Stimulated activated CD4-positive, alpha-beta T cell treated with anti-CD3 and anti-CD28 coated beads, Interleukin-4, amount 100 ng/mL, for 48 hours (primary cell): ENCODE measurements around the gene MYH9.
A peak's percentile ranks its signal among the peaks of the same experiment; 100 is the strongest.

ENCODE experiments used
- DNase-seq, 2 donors: peaks; one replicate each; pipeline ENCODE4 v3.0.0-alpha.2; 2020; ENCODE audit warnings: low read depth in 2 of 2

MYH9 gene

DNA sequence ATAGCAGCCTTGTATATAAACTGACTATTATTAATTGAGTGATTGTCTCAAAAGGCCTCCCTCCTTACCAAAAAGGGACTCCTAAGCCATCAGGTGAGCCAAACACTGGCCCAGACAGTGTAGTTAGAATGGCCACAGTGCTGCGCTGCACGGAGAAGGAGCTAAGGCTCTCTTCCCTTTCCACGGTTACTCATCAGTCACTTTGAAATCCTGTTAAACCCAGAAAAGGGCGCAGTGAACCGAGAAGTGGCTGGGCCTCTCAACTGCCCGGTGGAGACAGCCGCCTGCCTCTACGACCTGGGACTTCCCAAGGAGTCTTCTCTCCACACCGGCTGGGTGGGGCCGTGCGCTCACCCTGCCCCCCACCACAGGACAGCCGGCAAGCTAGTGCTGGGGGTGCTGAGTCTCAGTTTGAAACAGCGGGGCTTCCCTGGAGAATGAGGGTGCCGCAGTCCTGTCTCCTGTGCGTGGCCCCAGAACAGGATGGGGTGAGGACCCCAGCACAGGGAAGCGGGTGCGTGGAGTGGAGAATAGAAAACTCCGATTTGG, 1.3 kb downstream of the MYH9 start:
- peak in 1 of 2 donors; percentile 55 for DNase-seq

DNA sequence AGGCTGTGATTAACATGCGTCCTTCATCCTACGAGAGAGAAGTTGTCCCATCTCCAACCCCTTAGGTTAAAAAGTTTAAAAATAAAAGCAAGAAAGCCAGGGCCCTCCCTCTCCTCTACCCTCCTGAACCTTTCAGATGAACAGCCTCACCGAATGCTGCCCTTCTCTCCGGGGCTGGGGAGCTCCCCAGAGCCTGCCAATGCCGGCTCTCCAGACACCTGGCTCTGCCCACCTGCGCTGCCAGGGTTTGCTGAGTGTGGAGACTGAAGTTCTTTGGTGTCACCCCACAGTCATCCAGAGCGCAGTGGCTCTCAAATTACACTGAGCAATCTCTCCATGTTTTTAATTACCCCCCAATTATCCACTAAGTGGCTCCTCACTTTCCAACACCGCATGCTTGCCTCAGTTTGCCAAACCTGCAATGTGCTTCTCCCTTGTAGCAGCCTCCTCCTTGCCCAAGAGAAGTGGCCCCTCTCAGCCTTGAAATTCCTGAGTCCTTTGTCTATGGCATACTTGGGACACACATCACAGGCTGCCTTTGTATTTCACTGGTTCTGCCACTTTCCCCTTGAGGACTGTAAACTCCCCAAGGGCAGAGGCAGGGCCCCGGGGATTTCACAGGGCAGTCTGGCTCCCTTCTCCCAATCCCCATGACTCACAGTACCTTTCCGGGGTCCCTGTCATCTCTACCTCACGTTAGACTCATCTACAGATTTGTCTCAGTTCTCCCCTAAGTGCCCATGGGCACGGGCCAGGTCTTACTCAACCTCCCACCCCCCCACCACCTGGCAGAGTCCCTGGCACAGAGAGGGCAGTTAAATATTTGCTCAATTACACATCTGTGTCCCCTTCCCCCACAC, 2.0 kb downstream of the MYH9 start:
- DNase-seq, result peak; percentile 47 to 70

DNA sequence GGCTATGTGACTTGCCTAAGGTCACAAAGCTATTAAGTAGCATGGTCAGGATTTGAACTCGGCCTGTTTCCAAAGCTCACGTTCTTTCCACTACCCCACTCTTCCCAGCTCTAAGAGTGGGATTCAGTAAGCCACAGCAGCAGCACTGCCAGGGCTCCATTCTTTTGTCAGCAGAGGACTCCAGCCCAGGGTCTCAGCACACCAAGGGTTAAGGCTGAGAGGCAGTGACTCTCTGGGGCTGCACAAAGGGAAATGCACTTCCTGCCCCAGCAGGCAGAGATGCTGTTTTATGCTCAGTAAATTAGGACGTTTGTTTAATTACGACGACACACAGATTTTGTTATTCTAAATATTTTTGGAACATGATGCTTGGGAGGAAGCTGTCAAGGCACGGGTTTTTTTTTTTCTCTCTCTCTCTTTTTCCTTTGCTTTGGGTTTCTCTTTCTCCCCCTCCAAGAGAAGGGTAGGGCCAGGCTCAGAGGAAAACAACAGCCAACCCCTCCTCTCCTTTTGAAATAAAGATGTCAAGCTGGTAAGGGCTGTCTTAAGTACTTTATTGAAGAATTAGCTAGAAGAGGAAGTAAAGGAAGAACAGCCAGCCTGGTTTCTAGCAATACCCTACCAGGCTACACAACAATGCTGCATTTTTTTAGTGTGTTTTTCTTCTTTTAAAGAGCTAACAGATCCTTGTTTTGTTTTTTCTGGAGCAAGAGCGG, 2.8 kb downstream of the MYH9 start:
- no peak for DNase-seq

DNA sequence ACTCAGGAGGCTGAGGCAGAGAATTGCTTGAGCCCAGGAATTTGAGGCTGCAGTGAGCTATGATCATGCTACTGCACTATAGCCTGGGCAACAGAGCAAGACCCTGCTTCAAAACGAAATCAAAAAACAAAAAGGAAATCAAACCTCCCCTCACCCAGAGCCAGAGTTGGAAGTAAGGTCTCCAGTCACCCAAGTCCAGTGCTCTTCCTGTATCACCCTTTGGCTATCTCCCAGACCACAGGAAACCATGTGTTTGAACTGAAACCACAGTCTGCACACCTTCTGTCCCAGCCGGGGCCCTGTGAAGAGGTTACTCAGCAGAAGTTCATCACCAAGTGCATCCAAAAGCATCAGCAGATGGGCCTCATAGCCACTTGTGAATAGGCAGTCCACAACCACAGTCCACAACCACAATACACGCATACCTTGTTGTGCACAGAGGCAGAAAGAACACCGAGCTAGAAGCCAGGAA, 4.6 kb downstream of the MYH9 start:
- peak in 1 of 2 donors; percentile 50 for DNase-seq

DNA sequence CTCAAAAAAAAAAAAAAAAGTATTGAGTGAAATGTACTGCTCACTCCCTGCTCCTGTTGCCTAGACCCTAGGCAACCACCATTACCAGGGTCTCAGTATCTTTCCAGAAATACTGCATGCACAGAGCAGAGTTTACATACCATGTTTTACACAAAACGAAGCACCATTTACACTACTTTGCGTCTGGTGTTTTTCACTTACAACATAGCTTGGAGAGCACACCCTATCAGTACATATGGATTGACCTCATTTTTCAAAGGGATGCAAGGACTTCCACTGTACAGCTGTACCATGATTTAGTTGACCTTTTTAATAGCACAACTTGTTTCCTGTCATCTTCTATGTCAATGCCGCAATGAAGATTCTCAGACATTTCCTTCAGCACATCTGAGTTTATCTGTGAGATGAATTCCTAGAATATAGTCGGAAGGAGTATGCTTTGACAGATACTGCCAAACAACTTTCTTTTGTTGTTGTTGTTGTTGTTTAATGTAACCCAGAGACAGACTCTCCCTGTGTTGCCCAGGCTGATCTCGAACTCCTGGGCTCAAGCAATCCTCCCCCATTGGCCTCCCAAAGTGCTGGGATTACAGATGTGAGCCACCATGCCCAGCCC, 6.1 kb downstream of the MYH9 start:
- no peak for DNase-seq

DNA sequence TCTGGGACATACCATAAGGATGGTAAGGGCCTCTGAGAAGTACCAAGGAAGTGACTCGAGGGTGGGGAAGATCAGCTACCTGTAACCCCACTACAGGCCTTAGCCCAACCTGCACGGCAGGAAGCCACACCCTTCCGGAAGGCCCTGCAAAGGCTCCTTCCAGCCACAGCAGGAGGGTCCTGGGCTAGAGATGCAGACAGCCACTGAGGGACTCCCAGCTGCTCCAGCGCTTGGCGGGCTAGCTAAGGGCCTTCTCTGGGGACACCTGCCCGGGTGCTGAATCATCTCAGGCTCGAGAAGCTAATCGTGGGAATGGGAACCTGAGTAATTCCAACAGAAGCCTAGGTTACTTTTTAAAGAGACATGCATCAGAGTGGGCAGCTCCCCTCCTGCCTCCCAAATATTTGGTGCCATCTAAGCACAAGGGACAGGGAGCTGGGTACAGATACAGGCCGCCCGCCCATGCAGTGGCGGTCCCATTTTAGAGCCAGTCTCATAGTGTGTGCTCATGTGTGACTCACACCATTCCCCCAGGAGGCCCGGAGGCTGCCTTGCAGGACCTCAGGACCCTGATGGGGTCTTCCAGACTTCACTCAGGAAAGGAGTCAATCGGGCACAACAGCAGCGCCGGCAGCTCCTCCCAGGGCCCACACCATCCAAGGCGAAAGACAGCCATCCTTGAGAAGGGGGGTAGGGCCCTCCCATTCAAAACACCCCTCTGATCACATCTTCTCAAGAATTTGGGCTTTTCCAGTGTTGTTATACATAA, 8.0 kb downstream of the MYH9 start:
- DNase-seq, result no peak

DNA sequence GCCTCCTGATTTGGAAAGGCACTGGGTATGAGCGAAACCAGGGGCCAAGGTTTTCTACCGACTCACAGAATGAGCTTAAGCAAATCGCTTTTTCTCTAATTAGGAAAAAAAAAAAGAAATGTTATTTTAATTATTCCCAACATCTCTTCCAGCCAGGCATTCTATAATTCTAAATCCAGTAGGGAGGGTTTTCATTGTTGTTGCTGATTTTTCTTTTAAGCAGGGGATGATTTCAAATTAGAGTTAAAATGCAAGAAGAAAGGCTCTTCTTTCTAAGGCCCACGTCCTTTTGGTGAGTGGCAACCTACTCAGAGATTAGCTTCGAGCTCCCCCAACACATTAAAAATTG, 8.9 kb downstream of the MYH9 start:
- DNase-seq, result no peak

DNA sequence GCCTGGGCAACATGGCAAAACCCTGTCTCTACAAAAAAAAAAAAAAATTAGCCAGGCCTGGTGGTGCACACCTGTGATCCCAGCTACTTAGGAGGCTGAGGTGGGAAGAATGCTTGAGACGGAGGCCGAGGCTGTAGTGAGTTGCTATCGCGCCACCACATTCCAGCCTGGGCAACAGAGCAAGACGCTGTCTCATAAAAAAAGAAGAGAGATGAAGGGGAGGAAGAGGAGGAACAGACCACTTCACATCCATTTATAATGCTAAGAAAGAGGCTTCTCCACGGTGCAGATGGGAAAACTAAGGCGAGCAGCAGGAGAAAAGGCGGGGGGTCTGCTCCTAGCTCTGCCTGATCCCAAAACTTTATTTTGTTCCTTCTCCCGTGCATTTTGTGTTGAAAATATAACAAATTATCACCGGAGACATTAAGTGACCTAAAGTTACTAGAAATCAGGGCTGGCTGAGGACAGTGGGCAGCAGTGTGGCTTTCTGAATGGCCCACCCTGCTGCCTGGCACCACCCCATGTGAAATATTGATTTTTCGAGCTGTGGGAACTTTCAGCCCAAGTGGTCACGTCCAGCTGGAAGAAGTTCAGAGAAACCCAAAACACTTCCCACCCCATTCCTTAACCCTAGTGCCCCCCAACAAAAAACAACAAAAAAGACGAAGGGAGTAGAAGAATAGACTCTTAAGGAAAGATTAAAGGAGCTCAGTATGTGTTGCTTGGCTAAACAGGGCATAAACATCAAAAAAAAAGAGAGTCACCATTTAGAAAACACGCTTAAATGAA, 9.5 kb downstream of the MYH9 start:
- no peak for DNase-seq

DNA sequence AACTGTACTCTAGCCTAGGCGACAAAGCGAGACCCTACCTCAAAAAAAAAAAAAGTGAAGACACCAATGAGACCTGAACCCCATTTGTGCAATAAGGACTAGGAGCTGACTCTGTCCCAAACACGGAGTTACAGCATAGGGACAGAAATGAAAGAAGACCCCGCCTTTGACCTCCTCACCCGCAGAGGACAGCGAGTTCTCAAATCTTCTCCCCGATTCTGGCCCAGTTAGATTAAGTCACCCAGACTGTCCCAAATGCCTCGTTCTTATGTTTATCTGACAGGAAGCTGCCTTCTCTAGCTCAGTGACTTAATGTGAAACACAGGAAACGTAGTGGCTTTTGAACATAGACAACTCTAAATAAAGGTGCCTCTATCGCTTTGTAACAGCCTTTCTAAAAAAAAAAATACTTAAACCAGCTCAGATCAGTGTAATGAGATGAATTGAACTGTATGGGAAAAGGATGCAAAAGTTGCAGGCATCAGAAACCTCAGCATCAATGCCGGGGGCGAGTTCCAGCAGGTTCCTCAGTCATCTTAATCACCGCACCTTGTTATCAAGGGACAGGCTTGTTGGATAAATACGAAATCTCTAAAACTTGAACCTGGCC, 10.6 kb downstream of the MYH9 start:
- no peak for DNase-seq

DNA sequence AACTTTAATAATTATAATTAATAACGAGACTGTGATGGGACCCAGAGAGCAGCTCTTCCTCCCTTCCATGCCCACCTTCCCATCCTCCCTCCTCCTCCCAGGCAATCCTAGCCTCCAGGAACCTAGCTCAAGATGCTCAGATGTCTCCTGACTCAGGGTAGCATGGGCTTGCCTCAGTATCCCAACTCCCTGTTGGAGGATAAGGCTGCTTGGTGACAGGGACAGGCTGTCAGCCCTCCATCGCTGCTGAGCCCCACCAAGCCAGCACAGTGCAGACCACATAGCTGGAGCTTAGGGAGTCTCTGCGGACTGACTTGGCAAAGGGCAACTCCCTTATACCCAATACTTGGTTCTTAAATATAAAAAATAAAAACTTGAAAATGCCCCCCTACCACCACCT, 11.5 kb downstream of the MYH9 start:
- no peak for DNase-seq

DNA sequence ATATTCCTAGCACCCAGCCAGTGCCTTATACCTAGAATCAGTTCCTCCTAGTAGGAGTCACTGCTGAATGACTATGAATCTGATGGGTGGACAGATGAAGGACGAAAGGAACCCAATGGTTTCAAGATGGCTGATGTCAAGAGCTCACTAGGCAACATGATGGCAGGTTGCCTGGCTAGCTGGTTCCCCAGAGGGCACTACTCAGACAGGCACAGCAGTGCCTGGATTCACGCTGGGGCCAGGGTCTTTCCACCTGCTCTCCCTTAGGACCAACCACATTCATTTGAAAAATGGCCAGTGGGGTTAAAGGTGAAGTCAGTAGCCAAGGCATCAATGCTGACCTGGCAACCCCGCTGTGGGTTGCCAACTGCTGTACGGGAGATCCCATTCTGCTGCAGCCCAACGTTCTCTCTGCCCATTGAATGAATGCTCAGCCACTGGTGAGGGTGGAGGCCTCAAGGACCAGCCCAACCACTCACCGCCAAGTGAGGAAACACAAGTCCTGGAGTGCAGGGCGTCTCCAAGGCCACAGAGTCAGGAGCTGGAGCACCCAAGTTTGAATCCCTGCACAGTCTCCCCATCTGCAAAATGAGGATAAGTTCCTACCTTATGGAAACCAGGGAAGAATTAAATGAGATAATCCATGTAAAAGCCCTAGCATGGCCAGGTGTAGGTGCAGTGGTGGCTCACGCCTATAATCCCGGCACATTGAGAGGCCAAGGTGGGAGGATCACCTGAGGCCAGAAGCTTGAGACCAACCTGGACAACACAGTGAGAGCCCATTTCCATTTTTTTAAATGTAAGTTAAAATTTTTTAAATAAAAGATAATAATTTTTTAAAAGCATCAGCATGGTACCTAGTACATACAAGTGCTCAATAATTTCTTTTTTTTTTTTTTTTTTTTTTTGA, 12.4 kb downstream of the MYH9 start:
- DNase-seq, result no peak

DNA sequence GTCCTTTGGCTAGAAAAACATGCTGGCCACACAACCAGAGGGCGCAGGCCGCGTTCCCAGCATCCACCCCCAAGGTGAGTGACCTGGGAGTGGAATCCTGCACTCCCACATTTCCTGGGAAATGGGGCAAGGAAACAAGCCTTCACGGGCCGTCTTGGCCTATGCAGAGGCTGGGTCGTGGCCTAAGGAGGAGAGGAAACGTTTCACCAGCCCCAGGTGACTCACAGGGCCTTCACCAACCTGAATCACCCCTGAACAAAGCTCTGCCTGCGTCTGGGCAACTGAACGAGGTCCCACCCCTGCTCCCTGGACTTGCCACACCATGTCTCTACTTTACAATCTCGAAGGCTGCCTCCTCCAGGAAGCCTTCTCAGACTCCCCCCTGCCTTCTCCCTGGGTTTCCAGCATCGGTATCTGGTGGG, 13.2 kb downstream of the MYH9 start:
- peak in 1 of 2 donors; percentile 54 for DNase-seq

DNA sequence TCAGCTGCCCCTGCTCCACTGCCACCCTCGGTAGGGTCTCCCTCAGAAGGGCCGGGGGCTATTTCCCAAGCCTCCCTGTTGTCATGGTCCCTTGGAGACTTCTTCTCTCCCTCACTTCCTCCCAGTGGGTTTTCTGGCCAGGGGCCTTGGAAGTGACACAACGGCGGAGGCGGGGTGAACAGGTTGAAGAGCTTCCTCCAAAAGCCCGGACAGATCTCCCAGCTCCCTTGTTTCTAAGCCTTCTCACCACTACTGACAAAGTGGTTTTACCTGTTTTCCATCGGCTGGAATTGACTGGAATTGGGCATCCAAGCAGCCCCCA, 14.5 kb downstream of the MYH9 start:
- DNase-seq, result no peak

DNA sequence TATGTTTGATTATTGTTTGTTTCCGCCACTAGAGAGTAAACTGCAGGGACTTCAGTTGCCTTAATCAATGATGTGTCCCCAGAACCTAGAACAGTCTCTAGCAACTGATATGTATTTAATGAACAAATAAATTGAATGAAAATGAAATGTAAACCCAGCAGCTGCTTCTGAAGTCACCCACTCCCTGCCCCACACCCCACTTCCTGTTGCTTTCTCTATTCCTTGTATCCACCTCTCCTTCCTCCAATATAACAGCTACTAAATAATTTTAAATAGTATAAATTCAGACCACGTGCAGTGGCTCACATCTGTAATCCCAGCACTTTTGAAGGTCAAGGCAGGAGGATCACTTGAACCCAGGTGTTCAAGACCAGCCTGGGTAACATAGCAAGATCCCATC, 15.8 kb downstream of the MYH9 start:
- DNase-seq, result no peak

DNA sequence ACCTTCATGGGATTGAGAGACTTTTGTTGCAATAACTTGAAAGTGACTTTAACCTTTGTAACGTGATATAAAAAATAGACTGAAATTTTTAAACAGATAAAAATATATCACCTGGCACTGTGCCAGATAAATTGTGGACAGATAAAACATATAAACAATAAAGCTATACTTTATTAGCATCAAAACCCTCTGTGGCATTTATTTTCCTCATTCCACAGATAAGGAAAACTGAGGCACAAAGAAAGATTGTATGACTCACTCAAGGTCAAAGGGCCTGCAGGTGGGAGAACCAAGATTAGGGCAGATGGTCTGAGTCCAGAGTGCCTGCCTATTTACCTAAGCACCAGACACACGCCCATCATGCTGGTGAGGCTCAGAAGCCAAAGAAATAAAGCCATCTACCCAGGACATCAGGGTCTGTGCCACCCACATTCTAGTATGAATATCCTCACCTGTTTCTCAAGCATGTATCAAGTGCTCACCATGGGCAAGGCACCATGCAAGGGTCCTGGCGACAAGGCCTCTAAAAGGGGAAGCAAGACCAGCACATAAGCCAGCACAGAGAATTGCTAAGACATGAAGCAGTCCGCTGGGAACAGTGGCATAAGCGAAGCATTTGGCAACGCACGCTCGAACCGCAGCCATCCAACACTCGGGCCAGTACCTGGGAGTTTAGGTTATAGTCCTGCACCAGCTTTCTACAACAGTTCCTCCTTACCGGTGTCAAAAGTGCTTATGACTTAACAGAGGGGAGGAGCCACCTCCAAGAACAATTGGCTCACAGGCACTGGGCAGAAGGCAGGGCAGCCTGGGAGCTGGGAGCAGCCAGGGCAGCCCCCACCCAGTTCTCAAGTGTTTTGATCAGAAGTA, 17.6 kb downstream of the MYH9 start:
- DNase-seq, result no peak

DNA sequence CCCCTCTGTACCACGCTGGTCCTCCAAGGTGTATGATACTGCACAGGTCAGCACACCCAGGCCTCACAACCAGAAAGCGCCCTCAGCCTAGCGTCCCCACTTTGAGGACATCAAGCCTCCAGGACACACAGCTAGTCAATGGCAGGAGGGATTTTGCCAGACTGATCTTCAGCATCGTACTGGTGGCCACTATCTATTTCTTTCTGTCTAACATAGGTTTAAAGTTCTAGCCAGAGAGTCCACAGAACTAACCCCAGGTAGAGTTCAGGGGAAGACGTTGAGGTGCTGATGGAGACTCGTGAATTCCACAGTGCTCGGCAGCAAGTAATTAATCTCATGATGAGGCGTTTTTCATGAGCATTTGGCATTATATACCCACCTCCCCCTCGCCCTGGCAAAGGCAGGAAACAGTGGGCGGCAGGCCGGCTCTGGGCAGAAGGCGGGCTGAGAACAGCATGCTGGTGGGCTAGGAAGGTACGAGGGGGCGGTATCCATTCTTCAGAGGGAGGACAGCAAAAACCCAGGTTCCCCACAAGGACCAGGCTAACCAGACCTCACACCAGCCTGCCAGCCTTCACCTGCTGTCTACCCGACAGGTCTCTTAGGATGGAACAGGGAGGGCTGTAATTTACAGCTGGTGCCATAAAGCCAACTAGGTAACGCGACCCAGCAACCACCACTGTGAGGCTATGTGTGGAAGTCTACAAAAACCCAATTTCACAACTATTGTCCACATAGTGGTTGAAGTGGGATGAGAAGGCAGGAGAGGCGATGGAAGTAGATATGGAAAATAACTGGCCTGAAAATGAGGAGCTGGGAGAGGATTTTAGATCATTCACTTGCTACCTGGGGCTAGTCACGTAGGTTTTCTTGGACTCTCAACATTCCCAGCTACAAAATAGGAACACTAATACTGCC, 18.5 kb downstream of the MYH9 start:
- DNase-seq, result no peak

DNA sequence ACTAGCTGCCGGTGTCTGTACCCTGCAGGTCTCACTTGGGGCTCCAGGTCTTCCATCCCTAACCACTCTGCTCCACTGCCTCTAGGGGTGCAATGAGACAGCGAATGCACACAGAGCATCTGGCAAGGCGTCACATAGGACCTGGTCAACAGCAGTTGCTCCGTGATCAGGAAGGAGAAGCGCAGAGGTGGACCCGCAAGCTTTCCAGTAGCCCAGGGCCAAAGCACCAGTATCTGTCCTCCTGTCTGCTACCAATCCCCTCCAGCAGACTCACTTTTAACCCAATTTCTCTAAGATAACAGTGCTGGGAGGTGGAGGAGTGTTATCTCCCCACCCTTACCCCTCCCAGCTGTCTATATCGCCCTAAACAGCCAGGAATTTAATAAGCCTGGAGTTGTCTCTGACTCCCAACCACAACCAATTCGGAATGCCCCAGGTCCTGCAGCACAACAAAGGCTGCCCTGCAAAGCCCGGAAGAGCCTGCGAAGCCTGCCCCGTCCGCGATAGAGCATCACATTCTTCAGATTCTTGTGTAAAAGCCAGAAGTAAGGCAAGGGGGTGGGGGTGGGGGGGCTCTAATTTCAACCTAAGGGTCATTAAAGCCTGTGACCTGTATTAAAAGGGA, 19.3 kb downstream of the MYH9 start:
- DNase-seq, result no peak
